ENCODE data around the gene DIDO1.
"Not testable (repeated sequence)": the region's sequence is repeated elsewhere in the genome, so short reads cannot be mapped to it uniquely, and the experiment has no call there.

Gene DIDO1

GRCh38 chr20:62874964-62875344 lies 51.4 kb downstream of the DIDO1 start:
- in situ Hi-C loops (cut with MboI; ENCODE audit: low sequenced_read_pairs, unreplicated experiment): no loop called here
- no peak for DNase-seq (ENCODE audit: low spot score)

GRCh38 chr20:62873681-62874031 lies 52.6 kb downstream of the DIDO1 start:
- DNase-seq (ENCODE audit: low spot score); in situ Hi-C loops (cut with MboI; ENCODE audit: low sequenced_read_pairs, unreplicated experiment): not testable (repeated sequence)
- TF ChIP-seq CTCF (IDR thresholded peaks at IDR 0.05; ENCODE audit: borderline replicate concordance, control extremely low read depth, extremely low read depth, insufficient read depth, missing control alignments): peak; percentile 54

More at GRCh38 chr20:62874964-62875344, 51.4 kb downstream of the DIDO1 start:
- no peak for TF ChIP-seq CTCF (IDR thresholded peaks at IDR 0.05; ENCODE audit: borderline replicate concordance, control extremely low read depth, extremely low read depth, insufficient read depth, missing control alignments)

- in situ Hi-C loops (cut with MboI; ENCODE audit: low sequenced_read_pairs, unreplicated experiment): no loop called here
- DNase-seq (ENCODE audit: low spot score): no peak
- TF ChIP-seq CTCF (IDR thresholded peaks at IDR 0.05; ENCODE audit: borderline replicate concordance, control extremely low read depth, extremely low read depth, insufficient read depth, missing control alignments): no peak
Measured at GRCh38 chr20:62873280-62873679, 53.0 kb downstream of the DIDO1 start.

- no peak for TF ChIP-seq CTCF (IDR thresholded peaks at IDR 0.05; ENCODE audit: borderline replicate concordance, control extremely low read depth, extremely low read depth, insufficient read depth, missing control alignments)
- no peak for DNase-seq (ENCODE audit: low spot score)
- in situ Hi-C loops (cut with MboI; ENCODE audit: low sequenced_read_pairs, unreplicated experiment): no loop called here
Measured at GRCh38 chr20:62872862-62873261, 53.4 kb downstream of the DIDO1 start.

GRCh38 chr20:62872184-62872847 lies 54.0 kb downstream of the DIDO1 start:
- in situ Hi-C loops (cut with MboI; ENCODE audit: low sequenced_read_pairs, unreplicated experiment): no loop called here
- TF ChIP-seq CTCF (IDR thresholded peaks at IDR 0.05; ENCODE audit: borderline replicate concordance, control extremely low read depth, extremely low read depth, insufficient read depth, missing control alignments): no peak

GRCh38 chr20:62864207-62864606 lies 62.1 kb downstream of the DIDO1 start:
- in situ Hi-C loops (cut with MboI; ENCODE audit: low sequenced_read_pairs, unreplicated experiment): no loop called here
- TF ChIP-seq CTCF (IDR thresholded peaks at IDR 0.05; ENCODE audit: borderline replicate concordance, control extremely low read depth, extremely low read depth, insufficient read depth, missing control alignments): no peak
- no peak for DNase-seq (ENCODE audit: low spot score)

More at GRCh38 chr20:62872184-62872847, 54.0 kb downstream of the DIDO1 start:
- DNase-seq (ENCODE audit: low spot score): no peak

Measured in GM13976 (cell line).